NOMO-1 treated with dmso at 0.1 percent for 144 hours (cell line): Measurements from ENCODE around the gene CDS2.

Experiments used
- DNase-seq: peaks from one replicate; lab custom pipeline; 2025; ENCODE audit not compliant: unreplicated experiment; lab: John Stamatoyannopoulos, UW

CDS2 gene

DNA sequence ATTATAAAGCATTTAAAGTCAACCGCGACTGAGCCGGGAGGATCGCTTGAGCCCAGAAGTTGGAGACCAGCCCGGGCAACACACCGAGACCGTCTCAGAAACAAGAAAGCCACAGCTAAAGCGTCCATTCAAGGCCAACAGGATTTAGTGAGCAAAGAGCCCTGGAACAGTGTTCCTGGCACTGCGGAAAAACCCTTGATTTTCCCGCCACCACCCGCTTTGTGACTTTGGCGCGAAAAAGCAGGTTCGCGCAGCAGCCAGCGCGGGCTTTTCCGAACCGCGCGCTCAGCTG, 7.7 kb upstream of the CDS2 start:
- DNase-seq = no peak

DNA sequence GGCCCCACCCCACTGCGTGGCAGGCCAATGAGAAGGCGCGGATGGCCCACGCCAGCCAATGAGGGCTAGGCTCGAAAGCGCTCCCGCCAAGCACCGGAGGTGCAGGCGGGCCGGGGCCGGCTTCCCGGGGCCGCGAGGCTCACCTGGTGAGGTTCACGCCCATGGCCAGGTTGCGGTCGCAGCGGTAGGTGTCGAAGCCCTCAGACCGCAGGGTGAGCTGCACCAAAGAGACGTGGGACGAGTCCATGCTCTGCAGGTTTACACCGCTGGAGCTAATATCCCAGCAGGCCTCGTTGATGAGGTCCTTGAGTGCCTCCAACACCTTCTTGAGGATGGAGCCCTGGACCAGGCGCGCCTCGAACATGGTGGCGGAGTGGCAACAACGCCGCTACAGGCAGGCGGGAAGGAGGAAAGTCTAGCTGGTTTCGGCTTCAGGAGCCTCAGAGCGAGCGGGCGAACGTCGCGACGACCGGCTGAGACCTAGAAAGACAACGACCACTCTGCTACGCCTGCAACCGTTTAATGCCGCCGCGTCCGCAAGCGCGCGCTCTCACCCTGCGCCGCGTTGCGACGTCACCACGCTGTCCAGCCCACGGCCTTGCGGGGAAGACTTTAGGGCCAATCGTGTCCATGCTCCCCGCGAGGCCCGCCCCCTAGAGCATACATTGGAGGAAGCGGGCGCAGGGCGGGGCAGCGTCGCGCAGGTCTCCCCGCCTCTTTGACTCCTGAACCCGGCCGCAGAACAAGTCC, 7.2 kb upstream of the CDS2 start, which contains the start of gene PCNA:
Gene PCNA (minus strand): TSS at position 524 of the 750 bp plus-strand sequence. CDS start 160 bp downstream, at position 364.
- peak; percentile 95 for DNase-seq

DNA sequence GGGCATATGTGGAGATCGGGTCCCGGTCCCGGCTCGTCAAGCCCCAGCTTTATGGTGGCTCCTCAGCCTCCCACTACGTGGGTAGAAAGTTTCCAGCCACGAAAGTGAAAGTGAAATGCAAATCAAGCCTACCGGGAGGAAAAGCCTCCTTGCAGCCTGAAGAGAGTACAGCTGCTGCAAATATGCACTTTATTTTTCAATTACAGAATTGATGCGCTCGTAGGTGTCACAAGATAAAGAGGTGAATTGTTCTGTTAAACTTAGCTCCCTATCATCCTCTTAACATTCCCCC, 6.7 kb upstream of the CDS2 start:
- DNase-seq = no peak

DNA sequence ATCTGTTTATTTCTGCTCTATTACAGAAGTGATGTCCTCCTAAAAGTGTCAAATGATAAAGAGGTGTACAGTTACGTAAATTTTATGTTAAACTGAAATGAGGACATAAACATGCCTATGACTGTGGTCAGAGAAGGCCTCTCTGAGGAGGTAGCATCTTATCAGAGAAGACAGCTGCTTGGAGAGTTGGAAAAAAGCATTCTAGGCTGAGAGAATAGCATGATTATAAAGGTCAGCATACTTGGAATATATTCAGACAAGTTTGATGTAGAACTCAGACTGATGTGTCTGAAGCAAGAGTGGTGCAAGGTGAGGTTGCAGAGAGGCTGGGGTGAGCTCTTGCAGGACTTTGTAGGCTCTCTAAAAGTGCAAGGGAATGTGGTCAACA, 3.9 kb upstream of the CDS2 start:
- no peak for DNase-seq

DNA sequence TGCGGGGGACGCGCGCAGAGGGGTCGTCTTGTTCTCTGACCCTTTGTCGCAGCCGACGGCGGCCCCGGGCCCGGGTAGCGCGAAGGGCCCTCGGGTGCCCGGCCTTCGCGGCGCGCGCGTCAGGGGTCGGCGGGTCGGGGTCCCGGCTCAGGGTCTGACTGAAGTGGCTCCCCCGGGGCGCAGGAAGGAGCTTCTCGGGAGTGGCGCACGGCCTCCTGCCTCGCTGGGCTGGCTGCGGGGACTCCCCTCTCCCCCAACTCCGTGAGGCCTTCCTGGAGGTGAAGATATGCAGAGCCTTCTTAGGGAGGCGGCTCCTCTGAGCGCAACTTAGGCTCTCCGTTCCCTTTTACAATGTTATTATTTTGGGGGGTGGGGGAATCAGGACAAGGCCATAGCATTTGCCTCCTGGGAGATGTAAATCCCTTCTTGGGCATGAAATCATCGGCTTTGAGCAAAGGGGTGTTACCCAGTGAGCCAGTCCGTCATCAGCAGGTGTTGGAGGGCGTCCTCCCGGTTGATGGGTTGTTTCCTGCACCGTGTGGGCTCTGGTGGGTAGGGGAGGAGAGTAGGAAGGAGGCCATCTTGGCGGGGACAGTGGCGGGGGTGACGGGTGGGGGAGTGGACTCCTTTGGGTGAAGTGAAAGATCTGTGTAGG, 523 bp downstream of the CDS2 start:
- DNase-seq = peak; percentile 13

DNA sequence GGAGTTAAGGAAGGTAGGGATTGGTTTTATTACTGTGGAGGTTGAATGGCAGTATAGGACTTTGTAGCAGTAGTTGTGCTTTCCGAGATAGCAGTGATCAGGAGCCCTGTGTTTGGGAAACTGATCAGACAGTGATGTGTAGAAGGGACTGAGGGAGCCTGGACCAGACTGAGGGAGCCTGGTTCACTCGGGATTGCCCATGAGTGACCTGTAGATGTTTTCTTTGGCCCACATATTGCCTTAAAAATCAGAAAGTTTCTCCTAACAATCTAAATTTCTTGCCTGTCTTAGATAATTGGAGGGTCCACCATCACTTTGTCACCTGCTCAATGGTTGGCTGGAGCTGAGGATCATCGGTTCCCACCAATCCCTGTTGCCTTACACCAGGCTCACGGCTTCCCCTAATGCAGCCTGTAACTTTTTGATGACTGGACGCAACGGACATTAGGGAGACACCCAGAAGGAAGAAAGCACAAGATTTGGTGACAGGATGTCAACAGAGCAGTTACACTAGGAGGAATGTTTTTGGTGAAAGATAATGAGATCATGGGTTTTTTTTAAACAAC, 1.1 kb downstream of the CDS2 start:
- DNase-seq = no peak

DNA sequence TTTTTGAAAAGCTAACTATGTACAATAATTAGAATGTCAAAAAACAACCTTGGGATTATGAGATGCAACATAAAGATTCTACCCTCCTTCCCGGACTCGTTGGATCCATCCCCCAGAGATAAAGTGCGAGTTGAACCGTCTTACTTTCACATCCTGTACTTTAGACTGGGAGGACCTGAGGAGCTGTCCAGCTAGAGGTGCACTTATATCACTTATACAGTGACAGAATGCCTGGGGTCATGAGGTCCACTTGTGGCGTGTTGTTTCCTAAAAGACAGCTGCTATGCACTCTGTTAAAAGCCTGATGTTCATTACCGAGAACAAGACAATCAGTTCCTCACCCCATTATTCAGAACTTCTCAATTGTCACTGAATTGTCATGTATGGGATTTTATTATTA, 2.1 kb downstream of the CDS2 start:
- no peak for DNase-seq

DNA sequence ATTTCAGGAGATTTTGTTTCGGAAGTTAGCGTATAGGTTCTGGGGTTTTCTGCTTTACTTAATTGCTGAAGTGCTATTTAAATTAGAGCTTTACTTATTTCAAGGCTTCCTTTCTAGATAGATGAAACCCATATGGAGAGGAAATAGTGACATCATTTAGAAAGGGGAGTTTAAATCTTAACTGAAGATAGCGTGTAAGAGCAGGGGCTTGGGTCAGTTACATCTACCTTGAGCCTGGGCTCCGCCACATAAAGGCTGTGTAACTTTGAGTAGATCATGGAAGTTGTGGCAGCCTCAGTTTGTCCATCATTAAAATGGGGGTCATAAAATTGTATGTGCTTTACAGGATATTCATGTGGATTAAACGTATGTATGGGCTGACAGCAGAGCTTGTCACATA, 4.7 kb downstream of the CDS2 start:
- no peak for DNase-seq

DNA sequence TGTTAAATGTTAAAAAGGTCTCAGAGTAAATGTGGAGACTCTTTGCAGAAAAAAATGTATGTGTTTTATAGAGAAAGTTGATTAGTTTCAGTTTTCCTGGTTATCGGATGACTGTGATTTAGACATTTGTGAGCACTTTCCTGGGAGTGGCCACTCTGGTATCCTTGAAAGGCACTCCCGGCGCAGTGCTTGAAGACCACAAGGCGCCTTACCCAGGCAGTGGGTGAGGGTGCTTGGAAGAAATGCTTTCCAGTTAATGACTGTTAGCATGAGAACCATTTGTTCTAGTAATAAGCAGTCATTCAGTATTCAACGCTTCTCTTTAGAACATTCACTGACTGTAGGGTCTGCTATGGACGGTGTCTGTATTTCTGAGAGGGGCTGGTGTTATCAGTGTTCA, 7.2 kb downstream of the CDS2 start:
- DNase-seq = no peak

DNA sequence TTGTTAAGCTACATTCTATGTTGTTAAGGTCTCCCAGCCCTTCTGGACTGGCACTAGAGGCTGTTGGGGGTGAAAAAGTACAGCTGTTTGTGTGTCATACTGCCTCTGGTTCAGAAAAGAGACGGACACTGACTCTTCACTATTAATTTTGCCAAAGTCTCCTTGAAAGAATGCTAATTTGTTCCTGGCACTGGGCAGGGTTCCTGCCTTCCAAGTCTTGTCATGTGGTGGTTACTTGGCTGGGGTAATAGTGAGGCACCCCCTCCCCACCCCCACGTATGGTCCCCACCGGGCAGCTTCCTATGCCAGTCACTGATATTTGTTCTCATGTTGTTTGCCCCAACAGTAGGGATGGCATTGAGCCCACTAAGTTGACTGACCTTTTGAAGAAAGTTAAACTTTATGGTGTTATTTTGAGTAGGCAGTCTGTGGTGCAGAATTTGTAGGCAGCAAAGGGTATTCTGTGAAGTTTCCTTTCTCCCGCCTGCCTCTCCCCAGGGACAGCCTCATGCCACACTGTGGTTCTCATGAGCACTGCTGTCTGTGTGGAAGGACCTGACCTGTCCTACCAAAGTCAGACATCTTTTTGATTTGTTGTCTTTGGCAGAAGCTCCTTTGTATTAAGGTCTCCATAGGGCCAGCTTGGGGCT, 8.7 kb downstream of the CDS2 start:
- no peak for DNase-seq

DNA sequence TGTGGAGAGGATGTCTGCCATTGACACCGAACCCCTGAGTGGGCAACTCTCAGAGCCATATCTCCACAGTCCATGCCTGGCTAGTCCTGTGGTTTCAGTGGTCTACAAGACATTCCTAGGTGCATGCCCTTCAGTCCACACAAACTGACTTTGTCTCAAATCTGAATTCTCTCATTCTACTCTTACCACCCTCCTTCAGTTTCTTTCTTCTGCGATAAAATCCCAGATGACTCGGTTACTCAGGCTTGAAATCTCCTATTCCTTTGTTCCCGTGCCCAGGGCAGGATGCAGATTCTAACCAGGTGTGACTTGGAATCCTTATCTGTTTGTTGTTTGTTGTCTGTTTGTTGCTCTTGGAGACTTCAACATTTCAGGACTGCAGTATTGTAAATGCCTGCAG, 9.3 kb downstream of the CDS2 start:
- DNase-seq = no peak

DNA sequence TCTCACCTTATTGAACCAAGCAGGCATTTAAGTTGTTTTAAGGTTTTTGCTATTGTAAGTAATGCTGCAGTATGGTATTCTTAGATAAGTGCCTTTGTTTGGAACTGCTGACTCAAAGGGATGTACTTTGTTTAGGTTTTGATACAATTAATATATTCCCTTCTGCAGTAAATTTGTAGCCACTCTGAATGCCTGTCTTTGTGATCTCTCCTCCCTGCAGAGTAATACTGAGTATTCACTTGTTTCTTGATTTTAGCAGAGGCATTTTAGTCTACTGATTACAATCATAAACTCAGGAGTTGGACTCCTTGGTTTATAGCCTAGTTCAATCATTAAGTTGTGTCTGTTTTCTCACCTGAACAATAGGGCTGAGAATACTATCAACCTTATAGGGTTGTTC, 13.4 kb downstream of the CDS2 start:
- DNase-seq = no peak

DNA sequence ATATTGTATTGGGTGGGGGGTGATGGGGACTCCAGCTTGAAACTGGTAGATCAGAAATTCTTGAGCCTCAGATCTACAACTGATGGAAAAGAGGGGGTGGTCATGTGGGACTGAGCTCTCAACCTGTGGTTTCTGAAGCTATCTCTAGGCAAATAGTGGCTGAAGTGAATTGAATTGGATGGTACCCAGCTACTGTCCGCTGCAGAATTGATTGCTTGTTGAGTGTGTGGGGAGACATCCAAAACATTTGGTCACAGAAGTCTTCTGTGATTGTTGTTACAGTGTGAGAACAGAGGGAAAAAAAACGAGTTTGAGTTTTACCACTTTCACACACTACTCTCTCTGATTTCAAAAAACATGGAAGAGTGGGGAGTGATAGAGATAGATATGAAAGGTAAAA, 14.8 kb downstream of the CDS2 start:
- no peak for DNase-seq

DNA sequence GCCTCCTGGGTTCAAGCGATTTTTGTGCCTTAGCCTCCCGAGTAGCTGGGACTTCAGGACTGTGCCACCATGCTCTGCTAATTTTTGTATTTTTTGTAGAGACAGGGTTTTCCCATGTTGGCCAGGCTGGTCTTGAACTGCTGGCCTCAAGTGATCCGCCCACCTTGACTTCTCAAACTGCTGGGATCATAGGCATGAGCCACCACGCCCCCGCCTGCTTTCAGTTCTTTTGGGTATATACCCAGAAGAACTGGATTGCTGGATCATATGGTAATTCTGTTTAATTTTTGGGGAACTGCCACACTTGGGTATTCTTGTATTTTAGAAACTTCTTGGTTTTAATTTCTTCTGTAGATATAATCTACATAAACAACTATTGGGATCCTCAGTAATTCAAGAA, 17.0 kb downstream of the CDS2 start:
- no peak for DNase-seq

DNA sequence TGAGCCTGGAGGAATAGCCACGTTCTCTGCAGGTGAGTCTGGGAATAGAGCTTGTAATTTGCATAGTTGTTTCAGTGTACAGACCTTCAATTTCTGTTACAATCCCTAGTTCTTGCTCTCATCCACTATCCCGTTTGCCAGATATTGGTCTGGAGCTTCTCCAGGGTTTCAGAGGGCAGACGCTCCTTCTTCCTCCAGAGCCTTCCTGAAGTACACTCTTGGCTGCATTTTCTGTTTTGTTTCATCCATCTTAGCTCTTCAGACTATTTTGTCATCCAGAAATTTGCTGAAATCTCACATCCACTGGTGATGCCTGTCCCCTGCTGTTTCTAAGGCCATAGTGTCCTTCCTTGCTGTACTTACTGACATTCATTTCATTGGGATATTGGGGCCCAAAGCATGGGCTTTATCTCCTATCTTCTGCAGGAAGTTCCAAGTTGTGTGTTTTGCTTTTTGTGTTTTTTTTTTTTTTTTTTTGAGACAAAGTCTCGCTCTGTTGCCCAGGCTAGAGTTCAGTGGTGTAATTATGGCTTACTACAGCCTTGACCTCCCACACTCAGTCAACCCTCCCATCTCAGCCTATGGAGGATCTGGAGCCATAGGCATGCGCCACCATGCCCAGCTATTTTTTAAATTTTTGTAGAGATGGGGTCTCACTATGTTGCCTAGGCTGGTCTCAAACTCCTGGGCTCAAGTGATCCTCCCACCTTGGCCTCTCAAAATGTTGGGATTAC, 18.7 kb downstream of the CDS2 start:
- no peak for DNase-seq

DNA sequence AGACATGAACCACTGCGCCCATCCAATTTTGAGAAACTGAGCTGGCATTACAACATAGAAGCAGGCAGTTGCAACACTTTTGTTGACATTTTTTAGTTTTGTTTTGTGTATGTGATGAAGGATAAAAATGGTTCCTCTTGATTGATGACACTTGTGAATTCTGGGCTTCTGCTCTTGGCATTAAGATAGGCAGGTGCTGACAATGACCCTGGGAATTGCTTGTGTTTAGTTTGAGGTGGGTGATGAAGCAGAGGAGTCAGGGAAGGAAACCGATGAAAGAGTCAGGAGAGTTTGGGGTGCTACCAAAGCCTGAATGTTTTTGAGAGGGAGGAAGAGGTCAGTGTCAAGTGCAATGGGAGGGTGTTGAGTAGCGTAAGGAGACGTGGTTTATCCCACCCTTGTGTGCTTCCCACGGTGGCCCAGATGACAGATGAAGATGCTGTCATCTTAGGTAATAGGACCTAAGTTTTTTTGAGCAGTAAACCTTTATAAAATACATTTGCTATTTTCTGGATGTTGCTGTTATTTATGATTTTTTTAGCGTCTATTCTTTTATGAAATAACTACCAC, 19.4 kb downstream of the CDS2 start:
- DNase-seq = no peak

DNA sequence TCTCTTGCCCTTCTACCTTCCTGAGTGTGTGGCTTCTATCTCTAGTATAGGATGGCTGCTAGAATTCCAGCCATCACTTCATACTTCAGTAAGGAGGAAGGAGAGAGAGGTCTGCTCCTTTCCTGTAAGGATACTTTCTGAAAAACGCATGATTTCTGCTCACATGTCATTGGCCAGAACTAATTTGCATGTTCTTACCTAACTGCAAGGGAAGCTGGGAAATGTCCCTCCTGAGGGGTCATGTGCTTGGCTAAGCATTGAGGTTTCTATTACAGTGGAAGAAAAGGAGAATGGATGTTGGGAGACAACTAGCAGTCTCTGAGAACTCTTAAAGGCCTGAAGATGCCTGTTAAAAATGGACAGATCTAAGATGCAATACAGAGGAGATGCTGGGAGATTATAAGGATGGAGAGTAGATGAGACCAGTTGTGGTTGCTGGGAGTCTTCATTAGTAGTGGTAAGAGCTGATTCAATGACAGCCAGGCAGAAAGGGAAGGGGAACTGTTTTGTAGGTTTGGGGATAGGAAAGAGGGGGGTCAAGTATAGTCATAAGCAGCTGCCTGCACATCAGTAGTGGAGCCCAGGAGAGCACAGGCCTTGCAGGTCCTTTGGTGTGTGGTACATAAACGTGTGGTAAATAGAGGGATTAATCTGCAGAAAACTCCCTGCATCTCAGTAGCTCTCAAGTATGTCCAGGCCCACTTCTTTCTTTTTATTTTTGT, 20.2 kb downstream of the CDS2 start:
- no peak for DNase-seq

DNA sequence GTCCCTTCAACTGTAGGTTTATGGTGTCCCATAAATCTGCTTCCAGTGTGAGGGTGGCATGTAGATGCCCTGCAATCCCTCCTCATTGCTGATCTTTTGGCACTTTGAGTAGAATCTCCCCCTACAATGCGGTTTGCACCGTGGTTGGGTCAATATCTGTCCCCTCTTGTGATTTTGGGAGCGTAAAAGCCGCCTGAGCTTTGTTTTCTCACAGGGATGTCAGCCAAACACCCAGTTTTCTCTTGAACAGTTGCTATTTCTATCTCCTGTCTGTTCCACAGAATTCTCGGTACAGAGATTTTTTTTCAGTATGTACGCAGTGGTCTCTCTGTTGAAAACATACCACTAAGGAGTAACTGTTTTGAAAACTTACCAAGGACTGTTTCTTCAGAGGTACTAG, 21.8 kb downstream of the CDS2 start:
- no peak for DNase-seq

DNA sequence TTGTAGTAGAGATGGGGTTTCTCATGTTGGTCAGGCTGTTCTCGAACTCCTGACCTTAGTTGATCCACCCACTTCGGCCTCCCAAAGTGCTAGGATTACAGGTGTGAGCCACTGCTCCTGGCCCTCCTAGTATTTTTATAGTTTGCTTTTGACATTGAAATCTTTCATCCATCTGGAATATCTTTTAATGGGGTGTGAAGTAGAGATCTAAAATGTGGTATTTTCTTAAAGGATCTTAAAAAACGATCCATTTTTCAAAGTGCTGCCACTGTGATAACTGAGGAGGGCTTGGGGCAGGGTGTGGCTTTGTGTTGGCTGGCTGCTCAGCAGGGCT, 23.1 kb downstream of the CDS2 start:
- no peak for DNase-seq

DNA sequence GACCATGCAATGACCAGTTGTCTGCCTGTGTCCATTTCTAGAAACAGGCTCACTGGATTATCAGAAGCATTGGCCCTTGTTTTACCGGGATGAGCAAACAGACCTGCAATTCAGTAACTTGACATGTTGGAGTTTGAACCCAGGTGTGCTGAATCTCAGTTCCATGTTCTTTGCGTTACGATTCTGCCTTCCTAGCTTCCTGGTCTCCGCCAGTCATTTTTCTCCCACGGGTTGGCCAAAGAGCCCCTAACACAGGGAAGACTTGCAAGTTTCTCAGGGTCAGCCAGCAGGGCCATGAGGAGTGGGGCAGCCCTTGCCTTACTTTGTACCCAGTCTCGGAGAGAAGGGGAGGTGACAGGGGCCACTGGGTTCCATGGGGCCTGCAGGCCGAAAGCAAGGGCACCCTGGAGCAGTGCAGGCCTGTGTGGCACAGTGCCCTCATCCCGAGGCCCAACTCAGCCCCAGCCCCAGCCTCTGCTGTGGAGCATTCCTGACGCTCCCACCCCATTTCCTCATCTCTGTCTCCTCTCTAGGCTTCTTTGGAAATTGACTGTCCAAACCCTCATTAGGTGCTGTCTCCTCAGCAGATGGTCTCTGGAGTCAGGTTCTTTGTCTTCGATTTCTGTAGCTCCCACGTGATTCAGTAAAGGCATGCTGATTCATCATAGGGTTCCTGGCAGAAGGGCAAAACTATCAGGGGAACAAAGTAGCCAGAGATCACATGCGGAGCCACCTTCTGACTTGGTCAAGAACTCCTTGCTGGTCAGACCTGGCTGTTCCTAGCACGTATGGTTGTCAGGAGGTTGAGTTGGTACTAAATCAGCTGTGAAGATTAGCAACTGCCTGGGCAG, 23.6 kb downstream of the CDS2 start:
- no peak for DNase-seq
